ENCODE results near the gene TMEM61.

Gene TMEM61

GRCh38 chr1:55040083-55040932 lies 59.9 kb downstream of the TMEM61 start:
- DNase-seq = no peak

GRCh38 chr1:55040933-55041494 lies 60.6 kb downstream of the TMEM61 start:
- DNase-seq = no peak

GRCh38 chr1:55041613-55042012 lies 61.2 kb downstream of the TMEM61 start:
- no peak for DNase-seq
